RWPE2 (cell line): ENCODE measurements around the gene CPT1A.

Experiments used
- ATAC-seq: fragments of 200-7000 bp; cut with Tn5 transposase; 3 replicates; pipeline ENCODE4 v1.9.1; 2021; ENCODE audit warnings: low read depth
- DNase-seq: peaks from one replicate; pipeline ENCODE4 v3.0.0-alpha.2; 2020; ENCODE audit warnings: low spot score
- H3K27ac ChIP-seq: fragments of 450-650 bp; 2 replicates; pipeline ENCODE4 v1.5.1; 2017; ENCODE audit warnings: mild to moderate bottlenecking; ENCODE audit not compliant: poor library complexity, severe bottlenecking
- H3K27me3 ChIP-seq: fragments of 250-450 bp; sonication (Bioruptor Pico); 2 replicates; pipeline ENCODE4 v1.5.1; 2021; ENCODE audit warnings: mild to moderate bottlenecking, moderate library complexity; ENCODE audit not compliant: insufficient read depth, poor library complexity, severe bottlenecking
- H3K36me3 ChIP-seq: fragments of 250-450 bp; sonication (Bioruptor Pico); 2 replicates; pipeline ENCODE4 v1.5.1; 2020; ENCODE audit warnings: low read depth, mild to moderate bottlenecking, moderate library complexity
- H3K4me1 ChIP-seq: fragments of 250-450 bp; sonication (Bioruptor Pico); 2 replicates; pipeline ENCODE4 v1.5.1; 2021; ENCODE audit warnings: mild to moderate bottlenecking, moderate library complexity; ENCODE audit not compliant: insufficient read depth, poor library complexity, severe bottlenecking
- H3K4me3 ChIP-seq: fragments of 250-450 bp; sonication (Bioruptor Pico); 2 replicates; pipeline ENCODE4 v1.5.1; 2021; ENCODE audit warnings: mild to moderate bottlenecking, moderate library complexity; ENCODE audit not compliant: severe bottlenecking
- H3K9me3 ChIP-seq: fragments of 250-450 bp; sonication (Bioruptor Pico); 2 replicates; pipeline ENCODE4 v1.5.1; 2021; ENCODE audit warnings: mild to moderate bottlenecking, moderate library complexity; ENCODE audit not compliant: severe bottlenecking
- CTCF ChIP-seq: fragments of 450-650 bp; IDR thresholded peaks from one replicate; pipeline ENCODE4 v1.5.1; 2017; ENCODE audit warnings: mild to moderate bottlenecking, moderate library complexity; ENCODE audit not compliant: poor library complexity, severe bottlenecking

Gene CPT1A

GRCh38 chr11:68868221-68868835, 26.6 kb upstream of the CPT1A start:
- no peak overlapping the region for H3K27ac ChIP-seq
- H3K9me3 ChIP-seq = peaks cover 5% of the 10 kb centered on the region
- H3K27me3 ChIP-seq = no peaks in the 10 kb centered on the region
- no peak overlapping the region for H3K4me3 ChIP-seq
- no peak for TF ChIP-seq CTCF
- DNase-seq (no peak), ATAC-seq (no peak)
- H3K36me3 ChIP-seq = no peaks in the 10 kb centered on the region
- H3K4me1 ChIP-seq = no peaks in the 10 kb centered on the region

DNA sequence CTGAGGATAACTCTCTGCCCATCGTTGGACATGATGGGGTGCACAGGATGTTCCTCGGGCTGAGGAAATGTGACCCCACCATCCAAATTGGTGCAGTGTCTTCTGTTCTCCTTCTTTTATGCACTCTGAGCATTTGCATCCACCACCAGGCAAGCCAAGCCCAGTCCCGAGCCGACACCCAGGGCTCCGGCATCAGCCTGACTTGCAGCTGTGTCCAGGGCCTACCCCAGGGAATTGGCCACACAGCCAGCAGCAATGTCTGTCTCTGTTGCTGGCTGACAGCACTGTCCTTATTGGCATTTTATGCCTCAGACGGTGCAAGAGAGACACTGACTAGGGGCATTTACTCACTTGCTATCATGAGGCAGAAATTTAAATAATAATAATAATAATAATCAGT, 25.4 kb upstream of the CPT1A start:
- H3K9me3 ChIP-seq = peaks cover 5% of the 10 kb centered on the region
- H3K27ac ChIP-seq = no peak overlapping the region
- no peak for TF ChIP-seq CTCF
- H3K27me3 ChIP-seq = no peaks in the 10 kb centered on the region
- H3K4me1 ChIP-seq = no peaks in the 10 kb centered on the region
- H3K36me3 ChIP-seq = no peaks in the 10 kb centered on the region
- DNase-seq (no peak), ATAC-seq (no peak)
- H3K4me3 ChIP-seq = no peak overlapping the region

- H3K36me3 ChIP-seq = no peaks in the 10 kb centered on the region
- no peaks in the 10 kb centered on the region for H3K4me1 ChIP-seq
- H3K27ac ChIP-seq = no peak overlapping the region
- no peak for TF ChIP-seq CTCF
- no peak for ATAC-seq
- H3K27me3 ChIP-seq = no peaks in the 10 kb centered on the region
- H3K4me3 ChIP-seq = no peak overlapping the region
- no peak for DNase-seq
- H3K9me3 ChIP-seq = peaks cover 5% of the 10 kb centered on the region
These were observed 23.5 kb upstream of the CPT1A start for GRCh38 chr11:68865241-68865640.

GRCh38 chr11:68863553-68864265, 22.0 kb upstream of the CPT1A start:
- no peak overlapping the region for H3K4me3 ChIP-seq
- no peaks in the 10 kb centered on the region for H3K27me3 ChIP-seq
- DNase-seq (no peak), ATAC-seq (no peak)
- peaks cover 5% of the 10 kb centered on the region for H3K9me3 ChIP-seq
- H3K36me3 ChIP-seq = no peaks in the 10 kb centered on the region
- no peak for TF ChIP-seq CTCF
- no peaks in the 10 kb centered on the region for H3K4me1 ChIP-seq
- H3K27ac ChIP-seq = no peak overlapping the region

DNA sequence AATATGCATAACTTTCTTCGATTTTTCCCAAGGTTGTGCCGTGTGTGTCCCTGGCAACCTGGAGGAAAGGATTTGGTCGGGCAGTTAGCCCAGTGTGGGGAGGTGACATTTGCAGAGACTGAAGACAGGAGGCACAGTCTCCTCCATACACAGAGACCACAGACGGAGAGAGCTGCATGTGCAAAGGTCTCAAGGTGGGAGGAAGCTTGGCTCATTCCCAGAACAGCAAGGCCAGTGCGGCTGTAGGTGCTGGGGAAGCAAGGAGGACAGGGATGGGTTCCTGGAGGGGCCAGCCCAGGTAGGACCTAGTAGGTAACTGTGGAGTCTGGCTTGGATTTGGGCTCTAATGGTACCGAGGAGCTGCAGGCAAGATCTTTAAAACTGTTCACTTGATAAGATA, 20.7 kb upstream of the CPT1A start:
- Histone ChIP-seq H3K9me3 (peaks cover 5% of the 10 kb centered on the region), H3K4me1 (no peaks in the 10 kb centered on the region), H3K4me3 (no peak overlapping the region), H3K27me3 (no peaks in the 10 kb centered on the region), H3K36me3 (no peaks in the 10 kb centered on the region), H3K27ac (no peak overlapping the region)
- no peak for TF ChIP-seq CTCF
- no peak for ATAC-seq
- DNase-seq = no peak
